HG03159 (cell line): ENCODE measurements around the gene CHD3.
"Not testable (repeated sequence)": the region's sequence is repeated elsewhere in the genome, so short reads cannot be mapped to it uniquely, and the experiment has no call there.

Experiments
- ATAC-seq: cut with Tn5 transposase; IDR thresholded peaks from one replicate; pipeline ENCODE4 v1.9.1; 2021; ENCODE audit warnings: mild to moderate bottlenecking, moderate library complexity; ENCODE audit not compliant: unreplicated experiment

CHD3 gene

DNA sequence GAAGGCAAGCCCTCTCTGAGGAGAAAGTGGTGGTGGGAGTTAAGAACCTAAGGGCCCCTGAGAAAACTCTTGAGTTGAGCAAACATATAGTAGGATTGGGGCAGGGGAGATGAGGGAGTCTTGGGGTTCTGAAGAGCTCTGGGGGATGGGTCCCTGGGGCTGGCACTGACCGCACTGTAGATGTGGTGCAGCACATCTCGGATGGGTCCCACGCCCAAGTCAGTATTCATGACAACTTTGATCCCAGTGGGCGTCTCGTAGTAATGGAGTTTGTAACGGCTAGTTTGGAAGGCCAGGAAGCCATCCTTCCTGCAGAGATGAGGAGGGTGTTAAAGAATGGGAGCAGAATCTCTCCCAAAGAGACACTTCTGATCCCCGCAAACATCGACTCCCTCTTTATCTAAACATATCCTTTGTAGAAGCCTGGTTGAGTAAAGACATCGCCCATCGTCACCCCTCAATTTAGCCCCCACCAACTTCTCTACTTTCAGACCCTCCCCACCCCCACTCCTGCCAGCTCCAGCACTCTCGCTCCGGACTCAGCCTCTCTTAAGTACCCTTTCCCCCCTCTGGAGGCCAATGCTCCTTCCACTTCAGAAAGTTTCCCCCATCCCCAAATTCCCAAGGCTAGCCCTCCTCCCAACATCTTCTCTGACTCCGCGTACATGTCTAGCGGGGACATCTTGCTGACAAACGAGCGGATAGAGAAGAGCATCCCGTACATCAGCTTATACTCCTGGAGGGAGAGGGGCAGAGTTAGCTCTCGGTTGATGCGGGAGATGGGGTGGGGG is 42.4 kb downstream of the CHD3 start:
- no peak for ATAC-seq

DNA sequence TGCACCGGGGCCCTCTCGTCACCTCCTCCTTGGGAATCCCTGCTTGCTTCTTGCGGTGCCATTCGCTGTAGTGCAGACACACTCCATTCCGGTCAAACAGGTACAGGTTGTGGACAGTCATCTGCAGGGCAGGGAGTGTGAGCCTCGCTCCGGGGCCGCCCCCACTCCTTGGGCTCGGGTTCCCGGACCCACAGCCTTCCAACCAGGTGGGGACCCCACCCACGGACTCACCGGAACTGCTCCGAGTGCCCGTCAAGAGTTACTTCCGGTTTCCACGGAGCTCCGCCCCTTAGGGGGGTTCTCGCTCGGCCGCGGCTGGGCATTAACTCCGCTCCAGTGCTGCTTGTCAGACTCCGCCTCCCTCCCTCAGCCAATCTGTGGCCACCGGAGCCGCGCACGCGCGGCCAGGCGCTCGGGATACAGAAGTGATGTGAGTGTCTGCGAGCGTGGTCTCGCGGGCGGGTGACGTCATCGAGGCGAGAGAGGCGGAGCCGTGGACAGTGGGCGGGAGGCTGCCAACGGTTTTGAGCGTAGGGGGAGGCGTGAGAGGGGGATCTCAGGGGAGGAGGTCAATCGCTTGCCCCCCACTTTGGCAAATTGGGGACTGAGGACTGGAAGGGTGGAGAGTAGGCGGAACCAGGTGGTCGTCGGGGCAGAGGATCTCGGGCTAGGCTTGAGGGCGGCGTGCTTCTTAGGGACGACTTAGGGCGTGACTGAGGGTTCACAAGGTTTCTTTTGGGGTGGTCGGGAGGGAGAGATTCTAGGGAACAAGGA is 43.3 kb downstream of the CHD3 start, which contains the start of the genes CNTROB and TRAPPC1:
CNTROB (plus strand) TSS at position 498 of the 774 bp plus-strand sequence. CDS start 874 bp downstream, outside the sequence.
TRAPPC1 (minus strand) TSS at position 238 of the 774 bp plus-strand sequence; CDS start at position 121, 117 bp downstream.
- peak; percentile 84 for ATAC-seq

DNA sequence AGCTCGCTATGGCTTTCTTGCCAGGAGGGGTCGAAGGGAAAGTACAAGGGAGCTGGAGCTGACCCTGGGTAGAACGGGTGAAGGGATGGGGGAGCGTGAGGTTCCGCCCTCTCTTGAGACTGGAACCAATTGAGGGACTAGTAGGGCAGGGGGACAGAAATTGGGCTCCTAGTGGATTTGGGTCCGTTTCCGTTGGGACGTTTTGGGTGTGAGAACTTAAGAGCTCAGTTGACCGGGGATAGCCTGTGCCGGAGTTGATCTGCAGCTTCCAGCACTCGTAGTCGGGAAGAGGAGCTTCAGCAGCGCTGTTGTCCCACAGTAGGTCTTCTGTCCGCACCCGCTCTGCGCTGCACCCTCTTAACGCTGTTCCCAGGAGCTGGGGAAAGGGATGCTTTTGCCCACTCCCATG is 43.9 kb downstream of the CHD3 start:
- no peak for ATAC-seq

DNA sequence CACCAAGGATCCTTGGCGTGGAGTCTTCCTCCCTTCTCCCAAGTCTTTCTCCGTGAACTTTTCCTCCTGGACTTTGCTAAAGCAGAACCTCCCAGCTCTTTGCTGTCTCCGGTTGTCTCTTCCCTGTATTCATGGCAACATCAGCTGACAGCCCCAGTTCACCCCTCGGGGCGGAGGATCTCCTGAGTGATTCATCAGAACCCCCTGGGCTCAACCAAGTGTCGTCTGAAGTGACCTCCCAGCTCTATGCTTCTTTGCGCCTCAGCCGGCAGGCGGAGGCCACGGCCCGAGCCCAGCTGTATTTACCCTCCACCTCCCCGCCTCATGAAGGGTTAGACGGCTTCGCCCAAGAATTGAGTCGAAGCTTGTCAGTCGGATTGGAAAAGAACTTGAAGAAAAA is 44.4 kb downstream of the CHD3 start:
- ATAC-seq = no peak

DNA sequence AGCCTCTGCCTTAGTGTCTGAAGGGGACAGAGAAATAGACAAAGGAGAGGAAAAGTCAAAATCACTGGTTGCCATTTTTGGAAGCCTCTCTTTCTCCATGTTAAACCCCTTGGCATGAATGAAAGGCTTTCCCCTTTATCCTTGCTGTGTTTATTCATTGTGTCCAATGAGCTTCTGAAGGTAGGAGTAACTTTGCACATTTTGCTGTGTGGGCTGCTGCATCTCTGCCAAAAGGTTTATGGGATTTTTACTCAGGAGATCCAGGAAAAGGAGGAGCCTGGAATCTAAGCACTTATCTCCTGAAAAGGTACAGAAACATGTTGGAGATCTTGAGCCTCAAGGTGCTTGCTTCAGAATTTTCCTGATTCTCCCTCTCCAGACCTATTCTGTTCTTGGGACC is 47.3 kb downstream of the CHD3 start:
- no peak for ATAC-seq

DNA sequence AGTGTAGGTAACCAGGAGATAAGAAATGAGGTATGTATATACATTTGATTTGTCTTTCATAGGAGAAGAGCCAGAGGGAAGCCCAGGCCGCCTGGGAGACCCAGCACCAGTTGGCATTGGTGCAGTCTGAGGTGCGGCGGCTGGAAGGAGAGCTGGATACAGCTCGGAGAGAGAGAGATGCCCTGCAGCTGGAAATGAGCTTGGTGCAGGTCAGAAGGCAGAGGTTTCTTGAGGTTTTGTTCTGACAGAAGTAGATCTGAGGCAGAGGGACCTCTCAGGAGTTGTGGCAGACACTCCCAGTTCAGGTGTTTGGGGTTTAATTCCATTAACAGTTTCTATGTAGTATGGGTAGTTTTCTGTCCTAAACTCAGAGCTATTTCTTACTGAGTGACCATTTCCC is 51.4 kb downstream of the CHD3 start:
- no peak for ATAC-seq

DNA sequence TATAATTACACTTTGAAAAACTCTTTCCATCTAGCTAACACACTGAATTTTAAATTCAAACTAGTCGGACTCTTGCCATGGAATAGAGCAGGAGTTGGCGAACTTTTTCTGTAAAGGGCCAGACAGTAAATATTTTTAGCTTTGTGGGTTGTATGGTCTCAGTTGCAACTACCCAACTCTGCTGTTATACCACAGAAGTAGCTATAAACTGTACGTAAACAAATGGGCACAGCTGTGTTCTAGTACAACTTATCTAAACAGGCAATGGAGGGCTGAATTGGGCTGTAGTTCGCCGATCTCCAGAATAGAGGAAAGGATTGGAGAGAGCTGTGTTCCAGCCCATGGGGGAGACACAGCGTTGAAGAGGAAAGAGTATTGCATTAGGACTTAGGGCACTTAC is 52.2 kb downstream of the CHD3 start:
- no peak for ATAC-seq

DNA sequence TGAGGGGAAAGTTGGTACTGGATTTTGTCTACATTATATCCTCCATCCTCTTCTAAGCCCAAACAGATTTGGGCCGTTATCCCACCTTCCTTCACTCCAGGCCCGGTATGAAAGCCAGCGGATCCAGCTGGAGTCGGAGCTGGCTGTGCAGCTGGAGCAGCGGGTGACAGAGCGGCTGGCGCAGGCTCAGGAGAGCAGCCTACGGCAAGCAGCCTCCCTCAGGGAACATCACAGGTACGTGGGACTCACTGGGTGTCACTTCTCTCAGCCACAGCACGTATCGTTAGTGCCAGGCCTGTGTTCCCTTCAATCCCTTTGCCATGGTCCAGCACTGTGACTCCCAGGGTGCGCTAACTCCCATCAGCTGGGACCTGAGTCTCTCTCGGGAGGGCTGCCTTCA is 54.7 kb downstream of the CHD3 start:
- no peak for ATAC-seq

DNA sequence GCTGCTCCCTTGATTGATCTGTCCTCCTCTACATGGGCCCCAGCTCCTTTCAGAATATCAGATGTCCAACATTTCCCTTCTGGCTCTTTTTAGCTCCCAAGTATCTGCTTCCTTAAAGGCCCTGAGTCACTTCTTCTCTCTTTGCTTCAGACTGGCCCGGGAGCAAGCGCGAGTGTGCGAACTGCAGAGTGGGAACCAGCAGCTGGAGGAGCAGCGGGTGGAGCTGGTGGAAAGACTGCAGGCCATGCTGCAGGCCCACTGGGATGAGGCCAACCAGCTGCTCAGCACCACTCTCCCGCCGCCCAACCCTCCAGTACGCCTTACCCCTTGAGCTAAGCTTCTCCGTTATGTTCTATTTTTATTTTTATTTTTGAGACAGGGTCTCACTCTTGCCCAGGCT is 55.7 kb downstream of the CHD3 start:
- no peak for ATAC-seq

DNA sequence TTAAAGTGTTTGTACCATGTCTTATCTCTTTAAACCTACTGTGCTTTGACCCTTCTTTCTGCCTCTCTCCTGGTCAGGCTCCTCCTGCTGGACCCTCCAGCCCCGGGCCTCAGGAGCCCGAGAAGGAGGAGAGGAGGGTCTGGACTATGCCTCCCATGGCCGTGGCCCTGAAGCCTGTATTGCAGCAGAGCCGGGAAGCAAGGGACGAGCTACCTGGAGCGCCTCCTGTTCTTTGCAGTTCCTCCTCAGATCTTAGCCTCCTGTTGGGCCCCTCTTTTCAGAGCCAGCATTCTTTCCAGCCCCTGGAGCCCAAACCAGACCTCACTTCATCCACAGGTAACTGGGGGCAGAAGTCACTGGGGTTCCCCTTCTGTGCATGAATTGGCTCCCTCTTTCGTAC is 57.1 kb downstream of the CHD3 start:
- ATAC-seq = no peak

DNA sequence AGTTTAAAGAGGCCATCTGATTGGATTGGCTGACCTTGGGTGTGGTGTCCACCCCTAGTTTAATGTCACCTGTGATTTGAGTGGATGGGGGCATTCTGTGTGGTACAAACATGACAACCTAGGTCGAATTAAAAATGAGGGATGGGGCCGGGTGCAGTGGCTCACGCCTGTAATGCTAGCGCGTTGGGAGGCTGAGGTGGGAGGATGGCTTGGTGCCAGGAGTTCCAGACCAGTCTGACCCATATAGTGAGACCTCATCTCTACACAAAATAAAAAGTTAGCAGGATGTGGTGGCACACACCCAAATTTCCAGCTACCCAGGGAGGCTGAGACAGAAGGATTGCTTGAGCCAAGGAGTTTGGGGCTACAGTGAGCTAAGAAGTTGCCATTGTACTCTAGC is 57.9 kb downstream of the CHD3 start:
- no peak for ATAC-seq

DNA sequence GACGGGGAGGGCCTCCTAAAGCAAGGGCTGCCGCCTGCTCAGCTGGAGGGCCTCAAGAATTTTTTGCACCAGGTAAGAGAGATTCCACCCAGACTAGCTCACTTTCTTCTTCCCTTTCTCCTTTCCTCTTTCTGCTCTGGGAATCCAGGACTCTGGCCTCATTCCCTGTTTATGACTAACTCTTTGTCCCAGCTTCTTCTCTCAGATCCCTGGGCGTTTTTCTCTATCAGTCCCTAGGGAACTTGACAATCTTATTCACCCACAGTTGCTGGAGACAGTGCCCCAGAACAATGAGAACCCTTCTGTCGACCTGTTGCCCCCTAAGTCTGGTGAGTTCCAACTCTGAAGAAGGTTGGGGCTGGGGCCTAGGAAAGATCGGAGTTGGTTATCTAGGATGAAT is 59.1 kb downstream of the CHD3 start:
- ATAC-seq = no peak

DNA sequence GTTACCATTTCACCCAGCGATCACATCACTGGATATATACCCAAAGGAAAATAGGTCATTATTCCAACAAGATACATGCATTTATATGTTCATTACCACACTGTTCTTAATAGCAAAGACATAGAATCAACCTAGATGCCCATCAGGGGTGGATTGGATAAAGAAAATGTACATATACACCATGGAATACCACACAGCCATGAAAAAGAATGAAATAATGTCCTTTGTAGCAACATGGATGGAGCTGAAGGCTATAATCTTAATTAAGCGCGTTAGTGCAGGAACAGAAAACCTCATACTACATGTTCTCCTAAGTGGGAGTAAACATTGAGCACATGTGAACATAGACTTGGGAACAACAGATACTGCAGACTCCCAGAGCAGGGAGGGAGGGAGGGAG is 62.0 kb downstream of the CHD3 start:
- no peak for ATAC-seq

DNA sequence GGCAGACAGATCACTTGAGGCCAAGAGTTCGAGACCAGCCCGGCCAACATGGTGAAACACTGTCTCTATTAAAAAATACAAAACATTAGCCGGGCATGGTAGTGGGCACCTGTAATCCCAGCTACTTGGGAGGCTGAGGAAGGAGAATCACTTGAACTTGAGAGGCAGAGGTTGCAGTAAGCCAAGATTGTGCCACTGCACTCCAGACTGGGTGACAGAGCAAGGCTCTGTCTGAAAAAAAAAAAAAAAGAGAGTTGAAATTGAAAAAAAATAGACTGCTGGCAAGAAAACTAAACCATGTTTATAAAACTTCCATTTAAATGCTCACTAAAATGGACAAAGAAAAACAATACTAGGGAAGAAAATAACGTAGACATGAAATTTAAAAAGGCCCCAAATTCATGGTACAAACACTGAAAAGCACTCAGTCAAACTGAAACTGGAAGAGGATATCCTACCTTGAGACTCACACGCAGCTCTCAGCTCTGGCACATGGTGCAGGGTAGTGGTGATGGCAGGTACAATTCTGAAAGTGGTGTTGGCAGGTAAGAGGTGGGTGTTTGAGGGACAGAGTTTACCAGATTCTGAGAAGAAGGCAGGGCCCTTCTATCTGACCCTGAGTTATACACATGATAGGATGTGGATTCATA is 62.7 kb downstream of the CHD3 start:
- ATAC-seq = no peak

DNA sequence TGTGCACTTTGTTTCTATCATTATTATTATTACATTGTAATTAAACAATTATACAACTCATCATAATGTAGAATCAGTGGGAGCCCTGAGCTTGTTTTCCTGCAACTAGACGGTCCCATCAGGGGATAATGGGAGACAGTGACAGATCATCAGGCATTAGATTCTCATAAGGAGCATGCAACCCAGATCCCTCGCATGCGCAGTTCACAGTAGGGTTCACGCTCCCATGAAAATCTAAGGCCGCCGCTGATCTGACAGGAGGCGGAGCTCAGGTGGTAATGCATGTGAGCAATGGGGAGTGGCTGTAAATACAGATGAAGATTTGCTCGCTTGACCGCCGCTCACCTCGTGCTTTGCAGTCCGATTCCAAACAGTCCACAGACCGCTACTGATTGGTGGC is 64.7 kb downstream of the CHD3 start:
- ATAC-seq = not testable (repeated sequence)

DNA sequence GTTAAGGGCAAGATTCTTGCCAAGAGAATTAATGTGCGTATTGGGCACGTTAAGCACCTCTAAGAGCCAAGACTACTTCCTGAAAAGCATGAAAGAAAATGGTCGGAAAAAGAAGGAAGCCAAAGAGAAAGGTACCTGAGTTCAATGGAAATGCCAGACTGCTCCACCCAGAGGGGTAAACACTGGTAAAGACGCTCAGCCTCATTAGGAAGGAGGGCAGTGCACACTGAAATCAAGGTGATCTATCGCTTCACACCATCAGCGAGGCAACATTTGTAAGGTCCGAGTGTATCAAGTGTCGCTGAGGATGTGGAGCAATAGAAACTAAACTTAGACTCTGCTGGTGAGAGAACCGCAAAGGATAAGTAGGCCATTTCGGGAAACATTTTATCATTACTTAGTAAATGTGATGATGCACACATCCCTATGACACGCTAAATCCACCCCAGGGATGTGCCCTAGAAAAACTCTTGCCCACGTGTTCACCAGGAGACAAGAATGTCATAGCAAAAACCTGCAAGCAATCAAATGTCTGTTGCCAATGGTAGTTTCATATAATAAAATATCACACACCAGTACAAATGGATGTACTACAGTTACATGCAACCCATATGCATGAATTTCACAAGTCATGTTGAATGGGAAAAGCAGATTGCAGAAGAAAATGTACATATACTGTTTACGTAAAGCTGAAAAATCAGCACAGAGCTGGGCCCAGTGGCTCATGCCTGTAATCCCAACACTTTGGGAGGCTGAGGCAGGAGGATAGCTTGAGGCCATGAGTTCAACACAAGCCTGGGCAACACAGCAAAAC is 67.0 kb downstream of the CHD3 start:
- ATAC-seq = no peak

DNA sequence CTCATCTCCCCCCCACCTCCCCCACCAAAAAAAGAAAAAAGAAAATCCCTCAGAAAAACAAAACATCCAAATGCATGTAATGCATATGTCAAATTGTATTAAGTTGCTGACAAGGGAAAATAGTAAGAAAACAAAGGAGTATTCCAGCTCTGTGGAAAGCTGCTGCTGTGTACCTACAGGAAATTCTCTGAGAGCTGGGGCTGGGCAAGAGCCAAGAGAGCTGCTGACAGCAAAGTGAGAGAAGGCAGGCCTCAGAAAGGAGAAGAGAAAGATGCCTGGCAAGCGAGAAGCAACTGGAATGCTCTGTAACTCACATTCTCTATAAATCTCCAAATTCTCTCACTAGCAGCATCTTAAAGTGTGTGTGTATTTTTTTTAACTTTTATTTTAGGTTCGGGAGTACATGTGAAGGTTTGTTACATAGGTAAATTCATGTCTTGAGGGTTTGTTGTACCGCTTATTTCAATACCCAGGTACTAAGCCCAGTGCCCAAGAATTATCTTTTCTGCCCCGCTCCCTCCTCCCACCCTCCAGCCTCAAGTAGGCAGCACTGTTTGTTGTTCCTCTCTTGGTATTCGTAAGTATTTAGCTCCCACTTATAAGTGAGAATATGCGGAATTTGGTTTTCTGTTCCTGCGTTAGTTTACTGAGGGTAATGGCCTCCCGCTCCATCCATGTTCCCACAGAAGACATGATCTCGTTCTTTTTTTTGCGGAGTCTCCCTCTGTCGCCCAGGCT is 67.8 kb downstream of the CHD3 start:
- ATAC-seq = no peak

DNA sequence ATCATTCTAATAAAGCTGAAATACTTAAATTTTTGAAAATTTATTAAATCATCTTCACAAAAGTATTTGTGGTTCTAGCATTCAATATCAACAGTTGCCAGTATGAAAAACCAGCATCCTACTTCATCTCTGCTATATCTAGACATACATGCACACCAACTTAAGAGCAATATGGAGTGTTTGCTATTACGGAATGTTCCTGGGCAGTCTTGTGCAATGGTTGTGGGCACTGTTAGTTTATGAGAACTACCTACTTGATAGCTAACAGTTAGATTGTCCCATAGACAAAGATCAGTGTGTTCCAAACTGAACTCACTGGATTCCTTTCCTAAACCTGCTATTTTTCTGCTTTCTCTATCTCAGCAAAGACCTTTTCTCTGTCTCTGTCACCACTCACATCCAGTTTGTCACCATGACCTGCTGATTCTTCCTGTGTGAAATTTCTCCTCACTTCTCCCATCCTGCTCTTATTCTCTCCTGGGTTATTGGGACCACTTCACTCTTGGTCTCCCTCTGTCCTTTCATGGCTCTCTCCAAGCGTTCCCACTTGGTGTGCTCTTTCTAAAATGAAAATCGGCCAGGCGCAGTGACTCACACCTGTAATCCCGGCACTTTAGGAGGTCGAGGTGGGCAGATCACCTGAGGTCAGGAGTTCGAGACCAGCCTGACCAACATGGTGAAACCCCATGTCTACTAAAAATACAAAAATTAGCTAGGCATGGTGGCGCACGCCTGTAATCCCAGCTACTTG is 71.1 kb downstream of the CHD3 start:
- no peak for ATAC-seq

DNA sequence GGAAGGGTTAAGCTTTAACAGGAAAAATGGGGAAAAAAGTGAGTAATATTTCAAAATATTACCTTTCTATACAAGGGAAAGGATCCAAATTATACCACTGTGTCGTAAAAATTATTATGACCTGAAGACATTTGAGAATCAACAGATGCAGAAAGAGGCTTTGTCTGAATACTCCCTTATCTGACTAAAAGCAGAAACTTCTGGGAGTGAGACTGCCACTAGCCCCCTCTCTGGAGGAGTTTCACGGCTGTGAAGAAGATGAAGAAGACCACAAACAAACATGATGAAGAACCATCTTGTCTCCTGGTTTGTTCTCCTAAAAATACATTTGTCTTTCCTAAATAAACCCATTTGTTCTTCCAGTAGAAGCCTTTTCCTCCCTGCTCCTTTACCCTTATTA is 72.8 kb downstream of the CHD3 start:
- no peak for ATAC-seq
